GM21381 (cell line): ENCODE results near the gene ZNF544.

Experiments used
- ATAC-seq: cut with Tn5 transposase; IDR thresholded peaks from one replicate; pipeline ENCODE4 v1.9.1; 2021; ENCODE audit warnings: mild to moderate bottlenecking, moderate library complexity; ENCODE audit not compliant: unreplicated experiment

Gene ZNF544

GRCh38 chr19:58228585-58229254 lies at the start of gene ZNF544:
Gene ZNF544 (plus strand): TSS chr19:58228914. CDS start chr19:58244024, 15,110 bp downstream.
- peak; percentile 88 for ATAC-seq

- no peak for ATAC-seq
Observed at GRCh38 chr19:58181902-58182576, 46.7 kb upstream of the ZNF544 start.

- no peak for ATAC-seq
Observed at GRCh38 chr19:58182577-58182988, 46.1 kb upstream of the ZNF544 start.

- ATAC-seq: peak; percentile 86
Observed at GRCh38 chr19:58182989-58183816, 45.5 kb upstream of the ZNF544 start, which contains the start of gene ZNF274. Gene ZNF274 (plus strand): TSS chr19:58183061. CDS start chr19:58183966, 905 bp downstream.

GRCh38 chr19:58183817-58184215 lies 44.9 kb upstream of the ZNF544 start:
- no peak for ATAC-seq

GRCh38 chr19:58196901-58197616 lies 31.7 kb upstream of the ZNF544 start:
- ATAC-seq: no peak

GRCh38 chr19:58203814-58204475 lies 24.8 kb upstream of the ZNF544 start:
- ATAC-seq: no peak

GRCh38 chr19:58204566-58204965 lies 24.1 kb upstream of the ZNF544 start:
- no peak for ATAC-seq

- no peak for ATAC-seq
Observed at GRCh38 chr19:58209577-58209976, 19.1 kb upstream of the ZNF544 start.

GRCh38 chr19:58212336-58213074 lies 16.2 kb upstream of the ZNF544 start:
- ATAC-seq: no peak

- ATAC-seq: no peak
Observed at GRCh38 chr19:58213075-58213369, 15.7 kb upstream of the ZNF544 start.

- ATAC-seq: no peak
Observed at GRCh38 chr19:58217069-58217481, 11.6 kb upstream of the ZNF544 start.

- ATAC-seq: no peak
Observed at GRCh38 chr19:58217607-58218391, 10.9 kb upstream of the ZNF544 start.

- ATAC-seq: no peak
Observed at GRCh38 chr19:58218899-58219298, 9.8 kb upstream of the ZNF544 start.

- no peak for ATAC-seq
Observed at GRCh38 chr19:58227964-58228584, 640 bp upstream of the ZNF544 start.

- ATAC-seq: no peak
Observed at GRCh38 chr19:58229255-58229639, 533 bp downstream of the ZNF544 start.

- no peak for ATAC-seq
Observed at GRCh38 chr19:58237324-58237723, 8.6 kb downstream of the ZNF544 start.

- no peak for ATAC-seq
Observed at GRCh38 chr19:58243351-58243750, 14.6 kb downstream of the ZNF544 start.

- ATAC-seq: no peak
Observed at GRCh38 chr19:58248886-58249285, 20.2 kb downstream of the ZNF544 start.
